Neural progenitor cell (in vitro differentiated cells): ENCODE results near the gene RNLS. TPM values are rescaled to one million over a fixed set of nuclear protein-coding genes. Genes with fewer than 3 reads are reported as not detected.
A peak's percentile ranks its signal among the peaks of the same experiment; 100 is the strongest.

Source experiments
- DNase-seq: peaks from one replicate; pipeline ENCODE4 v3.0.0-alpha.2; 2016; ENCODE audit warnings: low spot score
- H2AFZ ChIP-seq: fragments of 200-600 bp; sonication (generic); replicated peaks from 2 replicates; pipeline ENCODE4 v1.6.1; 2016; ENCODE audit warnings: antibody characterized with exemption
- H3F3A ChIP-seq: fragments of 200-600 bp; sonication (generic); 2 replicates; pipeline ENCODE4 v1.6.1; 2016; ENCODE audit warnings: antibody characterized with exemption, low read depth
- H3K27ac ChIP-seq: fragments of 200-600 bp; sonication (generic); 2 replicates; pipeline ENCODE4 v1.5.1; 2016; ENCODE audit warnings: mild to moderate bottlenecking
- H3K27me3 ChIP-seq: fragments of 200-600 bp; sonication (generic); 2 replicates; pipeline ENCODE4 v1.6.1; 2016; ENCODE audit warnings: mild to moderate bottlenecking, moderate library complexity
- H3K36me3 ChIP-seq: fragments of 200-600 bp; sonication (generic); 2 replicates; pipeline ENCODE4 v1.5.1; 2016
- H3K4me1 ChIP-seq: fragments of 200-600 bp; sonication (generic); 2 replicates; pipeline ENCODE4 v1.6.1; 2016; ENCODE audit warnings: mixed run types
- H3K4me2 ChIP-seq: fragments of 200-600 bp; sonication (generic); 2 replicates; pipeline ENCODE4 v1.6.1; 2016
- H3K4me3 ChIP-seq: fragments of 200-600 bp; sonication (generic); 2 replicates; pipeline ENCODE4 v1.5.1; 2016
- H3K79me2 ChIP-seq: fragments of 200-600 bp; sonication (generic); 2 replicates; pipeline ENCODE4 v1.6.1; 2016; ENCODE audit warnings: low read depth
- H3K9ac ChIP-seq: fragments of 200-600 bp; sonication (generic); 2 replicates; pipeline ENCODE4 v1.6.1; 2016
- H3K9me3 ChIP-seq: fragments of 200-600 bp; sonication (generic); 2 replicates; pipeline ENCODE4 v1.5.1; 2016; ENCODE audit warnings: low read depth
- H4K20me1 ChIP-seq: fragments of 200-600 bp; sonication (generic); 2 replicates; pipeline ENCODE4 v1.6.1; 2016; ENCODE audit warnings: low read depth
- H3K27ac Mint-ChIP-seq: 3 replicates; pipeline ENCODE4 v1.8.0; 2021; ENCODE audit warnings: mixed read lengths
- H3K27me3 Mint-ChIP-seq: 2 replicates; pipeline ENCODE4 v1.8.0; 2022; ENCODE audit warnings: low read depth, mild to moderate bottlenecking, inconsistent platforms, moderate library complexity, mixed read lengths; ENCODE audit not compliant: insufficient read depth
- H3K36me3 Mint-ChIP-seq: 3 replicates; pipeline ENCODE4 v1.8.0; 2021; ENCODE audit warnings: mixed read lengths
- H3K4me1 Mint-ChIP-seq: 3 replicates; pipeline ENCODE4 v1.8.0; 2021; ENCODE audit warnings: mixed read lengths
- H3K4me3 Mint-ChIP-seq: 3 replicates; pipeline ENCODE4 v1.8.0; 2021; ENCODE audit warnings: mild to moderate bottlenecking, moderate library complexity, mixed read lengths
- H3K9me3 Mint-ChIP-seq: 3 replicates; pipeline ENCODE4 v1.8.0; 2020; ENCODE audit warnings: mixed read lengths
- CTCF ChIP-seq: fragments of 200-600 bp; sonication (generic); IDR thresholded peaks from 2 replicates; pipeline ENCODE4 v1.5.1; 2017; ENCODE audit warnings: antibody characterized with exemption, mild to moderate bottlenecking
- EZH2 ChIP-seq: fragments of 200-600 bp; sonication (generic); IDR thresholded peaks from 2 replicates; pipeline ENCODE4 v1.6.1; 2017; ENCODE audit warnings: antibody characterized with exemption, mild to moderate bottlenecking, moderate library complexity
- EZH2phosphoT487 ChIP-seq: fragments of 200-600 bp; sonication (generic); IDR thresholded peaks from 2 replicates; pipeline ENCODE4 v1.6.1; 2017; ENCODE audit warnings: antibody characterized with exemption
- total RNA-seq: library from RNA; depleted of rRNA; stranded (reverse); fragments of >200 nt; gene quantifications from 2 replicates; pipeline ENCODE4 v1.2.3, GENCODE V29; 2015; ENCODE audit warnings: low replicate concordance

The RNLS gene
- total RNA-seq, 1 donor from 2014 or later = 9.1 TPM

GRCh38 chr10:88347022-88347421 is 236.1 kb downstream of the RNLS start:
- Mint-ChIP-seq H3K27me3 (peaks cover 2% of the 10 kb centered on the region), H3K36me3 (no peaks in the 10 kb centered on the region), H3K27ac (no peak overlapping the region), H3K4me3 (no peak overlapping the region), H3K4me1 (peaks cover 22% of the 10 kb centered on the region), H3K9me3 (peaks cover 9% of the 10 kb centered on the region)
- no peak overlapping the region for H3K27ac ChIP-seq
- peak overlapping the region; percentile 29 for H3K4me2 ChIP-seq
- peaks cover 5% of the 10 kb centered on the region for H3F3A ChIP-seq
- no peak for DNase-seq
- no peak overlapping the region for H3K4me3 ChIP-seq
- TF ChIP-seq EZH2phosphoT487 (no peak), EZH2 (no peak), CTCF (no peak)
- H3K9me3 ChIP-seq = no peaks in the 10 kb centered on the region
- no peaks in the 10 kb centered on the region for H3K36me3 ChIP-seq
- H4K20me1 ChIP-seq = no peaks in the 10 kb centered on the region
- no peak overlapping the region for H3K9ac ChIP-seq
- H3K79me2 ChIP-seq = no peaks in the 10 kb centered on the region
- no peaks in the 10 kb centered on the region for H3K27me3 ChIP-seq
- no peak overlapping the region for H2AFZ ChIP-seq
- peaks cover 20% of the 10 kb centered on the region for H3K4me1 ChIP-seq

GRCh38 chr10:88346144-88346977 is 236.8 kb downstream of the RNLS start:
- Histone ChIP-seq H3K4me3 (no peak overlapping the region), H3K9me3 (no peaks in the 10 kb centered on the region), H3F3A (peaks cover 5% of the 10 kb centered on the region), H3K4me2 (no peak overlapping the region), H4K20me1 (no peaks in the 10 kb centered on the region), H3K9ac (no peak overlapping the region), H3K4me1 (peaks cover 20% of the 10 kb centered on the region), H3K27me3 (no peaks in the 10 kb centered on the region), H3K36me3 (no peaks in the 10 kb centered on the region), H3K27ac (no peak overlapping the region), H2AFZ (no peak overlapping the region), H3K79me2 (no peaks in the 10 kb centered on the region)
- no peak overlapping the region for H3K27ac Mint-ChIP-seq
- DNase-seq = no peak
- H3K4me1 Mint-ChIP-seq = peaks cover 22% of the 10 kb centered on the region
- no peak overlapping the region for H3K4me3 Mint-ChIP-seq
- H3K27me3 Mint-ChIP-seq = peaks cover 2% of the 10 kb centered on the region
- H3K36me3 Mint-ChIP-seq = no peaks in the 10 kb centered on the region
- TF ChIP-seq EZH2 (no peak), EZH2phosphoT487 (no peak), CTCF (no peak)
- H3K9me3 Mint-ChIP-seq = peaks cover 6% of the 10 kb centered on the region

- no peaks in the 10 kb centered on the region for H3K27me3 ChIP-seq
- no peak for DNase-seq
- Mint-ChIP-seq H3K27me3 (peaks cover 2% of the 10 kb centered on the region), H3K36me3 (no peaks in the 10 kb centered on the region), H3K4me3 (no peak overlapping the region), H3K4me1 (peaks cover 22% of the 10 kb centered on the region), H3K9me3 (no peaks in the 10 kb centered on the region), H3K27ac (no peak overlapping the region)
- no peak overlapping the region for H3K9ac ChIP-seq
- TF ChIP-seq EZH2 (no peak), EZH2phosphoT487 (no peak), CTCF (no peak)
- no peak overlapping the region for H3K4me3 ChIP-seq
- no peaks in the 10 kb centered on the region for H3K36me3 ChIP-seq
- peak overlapping the region; percentile 64 for H2AFZ ChIP-seq
- H3K9me3 ChIP-seq = no peaks in the 10 kb centered on the region
- H3K4me2 ChIP-seq = peak overlapping the region; percentile 53
- peaks cover 20% of the 10 kb centered on the region for H3K4me1 ChIP-seq
- no peaks in the 10 kb centered on the region for H4K20me1 ChIP-seq
- no peaks in the 10 kb centered on the region for H3K79me2 ChIP-seq
- peak overlapping the region; percentile 50 for H3K27ac ChIP-seq
- peaks cover 5% of the 10 kb centered on the region for H3F3A ChIP-seq
Observed at GRCh38 chr10:88343761-88344484, 239.2 kb downstream of the RNLS start.
